Liver (tissue), 9 donors: ENCODE data around the gene NCAM1. TPM values are rescaled to one million over a fixed set of nuclear protein-coding genes. Genes with fewer than 3 reads are reported as not detected.

Experiments used
- DNase-seq: peaks from one replicate; pipeline ENCODE4 v3.0.0-alpha.2; 2017; ENCODE audit warnings: low spot score
- H3K27ac ChIP-seq, 2 donors: one replicate each; pipeline ENCODE4 v1.7.0; 2013; ENCODE audit warnings: inconsistent platforms in 2 of 2, low read length in 2 of 2, control low read depth in 1 of 2, low read depth in 1 of 2, mild to moderate bottlenecking in 1 of 2
- H3K27me3 ChIP-seq, 4 donors: one replicate each; pipeline versions ENCODE4 v1.6.1 to v1.7.0; 2013; ENCODE audit warnings: low read length in 3 of 4, inconsistent platforms in 1 of 4, mild to moderate bottlenecking in 1 of 4, moderate library complexity in 1 of 4; ENCODE audit not compliant: control insufficient read depth in 4 of 4, insufficient read depth in 4 of 4
- H3K36me3 ChIP-seq, 4 donors: one replicate each; pipeline versions ENCODE4 v1.6.1 to v1.7.0; 2013; ENCODE audit warnings: low read length in 3 of 4, mild to moderate bottlenecking in 3 of 4, low read depth in 1 of 4, moderate library complexity in 1 of 4; ENCODE audit not compliant: control insufficient read depth in 4 of 4, insufficient read depth in 3 of 4
- H3K4me1 ChIP-seq, 4 donors: one replicate each; pipeline versions ENCODE4 v1.6.1 to v1.7.0; 2013; ENCODE audit warnings: low read length in 3 of 4, mild to moderate bottlenecking in 3 of 4, moderate library complexity in 1 of 4; ENCODE audit not compliant: control insufficient read depth in 4 of 4, insufficient read depth in 4 of 4
- H3K4me3 ChIP-seq, 3 donors: one replicate each; pipeline versions ENCODE4 v1.6.1 to v1.7.0; 2013; ENCODE audit warnings: low read length in 3 of 3, control low read depth in 1 of 3, low read depth in 1 of 3, mild to moderate bottlenecking in 1 of 3
- H3K9ac ChIP-seq, 2 donors: one replicate each; pipeline ENCODE4 v1.7.0; 2013; ENCODE audit warnings: low read length in 2 of 2, mild to moderate bottlenecking in 2 of 2, moderate library complexity in 2 of 2, control low read depth in 1 of 2, low read depth in 1 of 2
- H3K9me3 ChIP-seq, 4 donors: one replicate each; pipeline versions ENCODE4 v1.6.1 to v1.7.0; 2013; ENCODE audit warnings: low read length in 3 of 4; ENCODE audit not compliant: control insufficient read depth in 4 of 4
- EGR1 ChIP-seq, 2 donors: IDR thresholded peaks; 2 replicates each; pipeline ENCODE4 v1.6.1; 2016 to 2018; ENCODE audit warnings: antibody characterized with exemption in 2 of 2, low read depth in 2 of 2
- FOXA1 ChIP-seq: IDR thresholded peaks from 2 replicates; pipeline ENCODE4 v1.6.1; 2016; ENCODE audit warnings: antibody characterized with exemption
- FOXA2 ChIP-seq: IDR thresholded peaks from 2 replicates; pipeline ENCODE4 v1.6.1; 2016; ENCODE audit warnings: antibody characterized with exemption
- GABPA ChIP-seq, 2 donors: IDR thresholded peaks in 1 of 2; conservative IDR thresholded peaks in 1 of 2; 2 replicates each; pipeline ENCODE4 v1.6.1; 2016; ENCODE audit warnings: antibody characterized with exemption in 2 of 2, mild to moderate bottlenecking in 1 of 2, moderate library complexity in 1 of 2
- HNF4A ChIP-seq, 2 donors: conservative IDR thresholded peaks; 2 replicates each; pipeline ENCODE4 v1.6.1; 2016; ENCODE audit warnings: antibody characterized with exemption in 2 of 2, mild to moderate bottlenecking in 2 of 2
- HNF4G ChIP-seq: IDR thresholded peaks from 2 replicates; pipeline ENCODE4 v1.6.1; 2016; ENCODE audit warnings: antibody characterized with exemption
- JUND ChIP-seq, 2 donors: IDR thresholded peaks; 2 replicates each; pipeline ENCODE4 v1.6.1; 2016; ENCODE audit warnings: antibody characterized with exemption in 2 of 2
- MAX ChIP-seq: IDR thresholded peaks from 2 replicates; pipeline ENCODE4 v1.6.1; 2016; ENCODE audit warnings: antibody characterized with exemption
- NR2F2 ChIP-seq: IDR thresholded peaks from 2 replicates; pipeline ENCODE4 v1.6.1; 2016; ENCODE audit warnings: antibody characterized with exemption
- RAD21 ChIP-seq, 2 donors: IDR thresholded peaks; 2 replicates each; pipeline ENCODE4 v1.6.1; 2016; ENCODE audit warnings: antibody characterized with exemption in 2 of 2, mild to moderate bottlenecking in 2 of 2
- REST ChIP-seq: IDR thresholded peaks from 2 replicates; pipeline ENCODE4 v1.6.1; 2016; ENCODE audit warnings: antibody characterized with exemption, mild to moderate bottlenecking
- RXRA ChIP-seq, 2 donors: IDR thresholded peaks; 2 replicates each; pipeline ENCODE4 v1.6.1; 2017 to 2018; ENCODE audit warnings: antibody characterized with exemption in 2 of 2, mild to moderate bottlenecking in 1 of 2
- SP1 ChIP-seq: IDR thresholded peaks from 2 replicates; pipeline ENCODE4 v1.6.1; 2018; ENCODE audit warnings: antibody characterized with exemption, mild to moderate bottlenecking
- TAF1 ChIP-seq: conservative IDR thresholded peaks from 2 replicates; pipeline ENCODE4 v1.6.1; 2016; ENCODE audit warnings: antibody characterized with exemption, mild to moderate bottlenecking
- YY1 ChIP-seq: IDR thresholded peaks from 2 replicates; pipeline ENCODE4 v1.6.1; 2016; ENCODE audit warnings: antibody characterized with exemption, mild to moderate bottlenecking
- WGBS: extraction: QIAGEN DNeasy Blood & Tissue Kit; methylation state at CpG from one replicate; pipeline ENCODE4 v1.1.7; 2013; 5-methylcytosine and 5-hydroxymethylcytosine counted together
- polyA plus RNA-seq, 2 donors: library from polyadenylated mRNA; stranded (reverse) in 1 of 2; unstranded in 1 of 2; fragments of 200-250 nt in 1 of 2; fragments of >200 nt in 1 of 2; fragmentation: Nextera tagmentation in 1 of 2; extraction: Ambion mirVana in 1 of 2; gene quantifications; one replicate each; pipeline versions ENCODE4 v1.2.1 to v1.2.3, GENCODE V29; 2013 to 2015
- total RNA-seq, 2 donors: library from RNA; depleted of rRNA; stranded (reverse); fragments of >200 nt; gene quantifications; one replicate each; pipeline ENCODE4 v1.2.3, GENCODE V29; 2014
- TF ChIP-seq, protein P1 (sequence below): IDR thresholded peaks from 2 replicates; pipeline ENCODE4 v1.6.1; 2016; ENCODE audit warnings: antibody characterized with exemption
- TF ChIP-seq, protein P2 (sequence below): IDR thresholded peaks from 2 replicates; pipeline ENCODE4 v1.6.1; 2016; ENCODE audit warnings: antibody characterized with exemption
- TF ChIP-seq, protein P3 (sequence below): fragments of 150-350 bp; IDR thresholded peaks from 2 replicates; pipeline ENCODE4 v1.5.1; 2017; ENCODE audit warnings: improper control_type of control experiment, low read depth, low read length; ENCODE audit not compliant: missing input control
- donor health status: healthy.
- donor health status: healthy.
- donor health status: healthy.
- donor health status: healthy.
- donor health status: healthy.

Gene NCAM1
- total and polyA plus RNA-seq, 4 donors: 0.65 to 2.1 (median 0.88) TPM

DNA sequence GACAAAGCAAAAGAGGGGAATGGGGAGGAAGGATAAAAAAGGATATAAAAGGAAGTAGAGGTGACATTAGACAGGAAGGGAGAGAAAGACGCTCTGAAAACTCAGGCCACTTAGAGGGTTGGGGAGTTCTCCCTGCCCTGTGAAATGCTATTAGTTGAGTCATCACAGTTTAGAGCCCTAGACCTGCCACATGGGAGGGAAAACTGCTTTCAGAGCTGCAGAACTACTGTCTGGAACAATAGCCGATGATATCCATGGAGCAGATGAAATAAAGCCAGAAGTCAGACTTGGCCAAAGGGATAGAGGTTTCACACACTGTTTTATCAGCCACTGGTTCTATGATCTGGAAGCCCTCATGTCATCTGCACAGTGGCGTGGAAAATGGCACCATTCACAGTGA is 157.9 kb downstream of the NCAM1 start:
- no peak for DNase-seq
- Histone ChIP-seq H3K9me3 (no peaks in the 10 kb centered on the region), H3K27ac (no peak overlapping the region), H3K4me1 (no peaks in the 10 kb centered on the region), H3K9ac (no peak overlapping the region), H3K36me3 (no peaks in the 10 kb centered on the region), H3K27me3 (peaks cover 0 to 9% (median 2%) of the 10 kb centered on the region in 4 donors), H3K4me3 (no peak overlapping the region)
- WGBS: 72% methylated on average over 3 of the region's 3 CpGs
- no peak for TF ChIP-seq NR2F2
- TF ChIP-seq, protein P1, sequence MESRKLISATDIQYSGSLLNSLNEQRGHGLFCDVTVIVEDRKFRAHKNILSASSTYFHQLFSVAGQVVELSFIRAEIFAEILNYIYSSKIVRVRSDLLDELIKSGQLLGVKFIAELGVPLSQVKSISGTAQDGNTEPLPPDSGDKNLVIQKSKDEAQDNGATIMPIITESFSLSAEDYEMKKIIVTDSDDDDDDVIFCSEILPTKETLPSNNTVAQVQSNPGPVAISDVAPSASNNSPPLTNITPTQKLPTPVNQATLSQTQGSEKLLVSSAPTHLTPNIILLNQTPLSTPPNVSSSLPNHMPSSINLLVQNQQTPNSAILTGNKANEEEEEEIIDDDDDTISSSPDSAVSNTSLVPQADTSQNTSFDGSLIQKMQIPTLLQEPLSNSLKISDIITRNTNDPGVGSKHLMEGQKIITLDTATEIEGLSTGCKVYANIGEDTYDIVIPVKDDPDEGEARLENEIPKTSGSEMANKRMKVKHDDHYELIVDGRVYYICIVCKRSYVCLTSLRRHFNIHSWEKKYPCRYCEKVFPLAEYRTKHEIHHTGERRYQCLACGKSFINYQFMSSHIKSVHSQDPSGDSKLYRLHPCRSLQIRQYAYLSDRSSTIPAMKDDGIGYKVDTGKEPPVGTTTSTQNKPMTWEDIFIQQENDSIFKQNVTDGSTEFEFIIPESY: no peak
- TF ChIP-seq SP1: no peak
- no peak for TF ChIP-seq RXRA (IDR thresholded peaks at IDR 0.05)
- no peak for TF ChIP-seq RAD21 (IDR thresholded peaks at IDR 0.05)
- TF ChIP-seq GABPA (IDR thresholded peaks at IDR 0.05 in 1 of 2, conservative IDR thresholded peaks at IDR 0.05 in 1 of 2): no peak
- TF ChIP-seq, protein P2, sequence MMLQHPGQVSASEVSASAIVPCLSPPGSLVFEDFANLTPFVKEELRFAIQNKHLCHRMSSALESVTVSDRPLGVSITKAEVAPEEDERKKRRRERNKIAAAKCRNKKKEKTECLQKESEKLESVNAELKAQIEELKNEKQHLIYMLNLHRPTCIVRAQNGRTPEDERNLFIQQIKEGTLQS: no peak
- TF ChIP-seq EGR1 (IDR thresholded peaks at IDR 0.05; ENCODE audit: low read depth in 2 of 2): no peak
- TF ChIP-seq YY1: no peak
- TF ChIP-seq REST: no peak
- TF ChIP-seq HNF4G: no peak
- TF ChIP-seq FOXA2: no peak
- no peak for TF ChIP-seq FOXA1
- no peak for TF ChIP-seq JUND (IDR thresholded peaks at IDR 0.05)
- TF ChIP-seq TAF1: no peak
- TF ChIP-seq, protein P3, sequence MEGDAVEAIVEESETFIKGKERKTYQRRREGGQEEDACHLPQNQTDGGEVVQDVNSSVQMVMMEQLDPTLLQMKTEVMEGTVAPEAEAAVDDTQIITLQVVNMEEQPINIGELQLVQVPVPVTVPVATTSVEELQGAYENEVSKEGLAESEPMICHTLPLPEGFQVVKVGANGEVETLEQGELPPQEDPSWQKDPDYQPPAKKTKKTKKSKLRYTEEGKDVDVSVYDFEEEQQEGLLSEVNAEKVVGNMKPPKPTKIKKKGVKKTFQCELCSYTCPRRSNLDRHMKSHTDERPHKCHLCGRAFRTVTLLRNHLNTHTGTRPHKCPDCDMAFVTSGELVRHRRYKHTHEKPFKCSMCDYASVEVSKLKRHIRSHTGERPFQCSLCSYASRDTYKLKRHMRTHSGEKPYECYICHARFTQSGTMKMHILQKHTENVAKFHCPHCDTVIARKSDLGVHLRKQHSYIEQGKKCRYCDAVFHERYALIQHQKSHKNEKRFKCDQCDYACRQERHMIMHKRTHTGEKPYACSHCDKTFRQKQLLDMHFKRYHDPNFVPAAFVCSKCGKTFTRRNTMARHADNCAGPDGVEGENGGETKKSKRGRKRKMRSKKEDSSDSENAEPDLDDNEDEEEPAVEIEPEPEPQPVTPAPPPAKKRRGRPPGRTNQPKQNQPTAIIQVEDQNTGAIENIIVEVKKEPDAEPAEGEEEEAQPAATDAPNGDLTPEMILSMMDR: no peak
- no peak for TF ChIP-seq MAX
- TF ChIP-seq HNF4A (conservative IDR thresholded peaks at IDR 0.05): no peak
